GM21390 (cell line): ENCODE results near the gene PCBP3.
"Not testable (repeated sequence)": the region's sequence is repeated elsewhere in the genome, so short reads cannot be mapped to it uniquely, and the experiment has no call there.

Experiments
- ATAC-seq: cut with Tn5 transposase; IDR thresholded peaks from one replicate; pipeline ENCODE4 v1.9.1; 2021; ENCODE audit not compliant: unreplicated experiment

PCBP3 gene

DNA sequence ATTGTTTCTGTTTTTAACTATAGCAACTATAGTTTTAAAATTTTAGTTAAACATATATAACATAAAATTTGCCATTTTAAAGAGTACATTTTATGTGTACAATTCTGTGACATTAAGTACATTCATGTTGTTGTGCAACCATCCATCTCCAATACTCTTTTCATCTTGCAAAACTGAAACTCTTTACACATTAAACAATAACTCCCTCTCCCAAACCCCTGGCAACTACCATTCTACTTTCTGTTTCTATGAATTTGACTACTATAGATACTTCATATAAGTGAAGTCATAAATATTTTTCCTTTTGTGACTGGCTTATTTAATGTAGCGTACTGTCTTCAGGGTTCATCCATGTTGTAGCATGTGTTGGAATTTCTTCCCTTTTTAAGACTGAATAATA lies 25.9 kb downstream of the PCBP3 start:
- ATAC-seq = no peak

DNA sequence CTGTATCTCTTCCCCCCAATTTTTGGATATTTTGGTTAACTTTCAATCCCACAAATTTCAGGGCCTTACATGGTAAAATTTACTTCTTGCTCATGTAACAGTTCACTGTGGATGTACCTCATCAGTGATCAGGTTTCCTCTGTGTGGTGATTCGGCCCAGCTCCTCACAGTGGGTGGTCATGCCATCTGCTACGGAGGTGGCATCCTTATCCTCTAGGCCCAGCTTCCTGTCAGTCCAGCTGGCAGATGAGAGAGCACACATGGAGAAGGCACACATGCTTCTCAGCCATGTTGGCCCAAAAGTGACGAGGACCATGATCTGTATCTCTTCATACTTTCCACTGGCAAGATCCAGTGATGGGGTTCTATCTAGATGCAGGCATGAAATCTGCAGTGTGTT lies 27.2 kb downstream of the PCBP3 start:
- no peak for ATAC-seq

DNA sequence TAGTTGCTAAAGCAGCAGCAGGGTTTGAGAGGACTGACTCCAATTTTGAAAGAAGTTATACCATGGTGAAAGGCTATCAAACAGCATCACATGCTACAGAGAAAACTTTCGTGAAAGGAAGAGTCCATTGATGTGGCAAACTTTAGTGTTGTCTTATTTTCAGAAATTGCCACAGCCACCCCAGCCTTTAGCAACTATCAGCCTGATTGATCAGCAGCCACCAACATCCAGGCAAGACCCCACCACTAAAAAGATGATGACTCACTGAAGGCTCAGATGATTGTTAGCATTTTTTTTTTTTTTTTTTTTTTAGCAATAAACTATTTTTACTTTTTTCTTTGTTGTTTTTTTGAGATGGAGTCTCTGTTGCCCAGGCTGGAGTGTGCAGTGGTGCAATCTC lies 35.3 kb downstream of the PCBP3 start:
- not testable (repeated sequence) for ATAC-seq

- no peak for ATAC-seq
Measured at GRCh38 chr21:45680215-45680614, 36.7 kb downstream of the PCBP3 start.

GRCh38 chr21:45695086-45695485 lies 51.6 kb downstream of the PCBP3 start:
- ATAC-seq = no peak

DNA sequence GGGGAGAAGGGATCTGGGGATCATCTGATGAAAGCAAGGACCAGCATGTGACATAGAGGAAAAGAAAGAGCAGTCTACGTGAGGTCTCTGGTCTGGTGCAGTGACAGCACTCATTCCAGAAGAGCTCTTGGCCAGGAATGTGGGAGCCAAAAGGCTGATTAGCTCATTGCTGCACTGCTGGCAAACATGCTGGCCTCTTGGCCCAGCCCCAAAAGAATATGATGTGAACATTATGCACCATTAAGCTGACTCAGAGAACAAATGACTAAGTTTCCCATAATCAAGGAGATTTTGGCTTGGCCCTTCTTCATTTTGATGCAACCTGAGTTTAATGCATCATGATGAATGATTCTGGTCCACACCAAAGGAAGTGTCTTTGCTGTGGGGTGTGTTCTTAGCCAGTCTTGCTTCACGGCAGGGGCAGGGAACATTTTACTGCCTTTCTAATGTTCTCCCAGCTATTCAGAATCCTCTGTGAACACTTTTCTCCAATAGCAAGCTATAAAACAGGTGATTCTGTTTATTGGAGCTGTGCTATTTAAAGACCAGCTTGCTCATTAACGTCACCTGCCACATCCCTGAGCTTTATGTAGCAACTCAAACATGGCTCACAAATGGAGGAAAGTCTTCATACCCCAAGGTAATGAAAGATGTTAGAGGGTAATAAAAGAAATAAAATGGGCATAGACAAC lies 55.1 kb downstream of the PCBP3 start:
- ATAC-seq = no peak

- no peak for ATAC-seq
Measured at GRCh38 chr21:45699251-45699942, 55.9 kb downstream of the PCBP3 start.

GRCh38 chr21:45699966-45700365 lies 56.4 kb downstream of the PCBP3 start:
- no peak for ATAC-seq

DNA sequence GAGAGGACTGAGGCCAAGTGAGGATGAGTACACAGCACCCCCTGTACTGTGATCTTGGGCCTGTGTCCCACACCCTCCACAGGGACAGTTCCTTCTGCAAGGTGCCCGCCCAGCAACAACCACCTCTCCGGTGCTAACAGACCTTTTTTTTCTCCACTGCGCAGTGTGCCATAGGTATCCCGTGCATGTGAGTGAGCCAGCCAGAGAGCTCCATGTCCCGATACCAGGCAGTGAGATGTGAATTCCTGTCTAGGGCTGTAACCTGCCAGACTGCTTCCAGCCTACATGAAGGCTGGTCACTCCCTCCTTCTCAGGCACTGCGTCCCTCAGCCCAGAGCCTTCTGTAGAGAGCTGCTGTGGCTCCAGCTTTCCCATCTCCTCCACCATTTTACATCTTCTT lies 56.9 kb downstream of the PCBP3 start:
- ATAC-seq = no peak

DNA sequence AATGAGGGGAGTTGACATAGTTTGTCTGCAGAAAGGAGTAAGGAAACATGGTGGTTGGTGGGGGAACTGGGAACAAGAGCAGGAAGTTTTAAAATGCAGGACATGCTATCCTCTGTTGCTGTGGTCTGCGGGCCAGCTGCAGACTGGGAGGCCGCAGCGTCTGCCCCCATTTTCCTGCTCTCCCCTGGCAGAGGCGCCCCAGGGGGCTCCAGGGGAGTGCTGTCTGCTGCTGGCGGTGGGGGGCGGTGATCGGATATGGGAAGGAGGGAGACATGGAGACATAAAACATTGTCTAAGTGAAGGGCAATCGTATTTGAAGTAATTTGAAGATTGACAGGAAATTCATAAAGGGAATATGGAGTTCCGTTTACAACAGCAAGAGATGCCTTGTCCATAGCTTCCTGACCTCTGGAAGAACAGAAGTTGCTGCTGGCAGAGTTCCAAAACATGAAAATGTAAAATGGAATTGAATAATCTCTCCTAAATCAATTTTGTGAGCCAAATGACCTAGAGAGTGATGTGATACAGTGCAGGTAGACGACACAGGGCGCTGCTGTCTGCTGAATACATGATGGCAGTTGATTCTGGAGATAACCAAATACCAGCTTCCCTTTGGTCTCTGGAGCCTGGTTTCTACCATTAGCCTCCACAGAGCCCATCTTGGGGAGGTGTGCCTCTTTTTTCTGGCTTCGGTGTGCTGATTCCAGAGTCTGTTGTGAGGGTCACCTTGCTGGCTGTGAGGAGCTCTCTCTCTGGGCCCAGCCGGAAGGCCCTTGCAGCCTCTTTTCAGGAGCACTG lies 61.0 kb downstream of the PCBP3 start:
- no peak for ATAC-seq

GRCh38 chr21:45706299-45706698 lies 62.8 kb downstream of the PCBP3 start:
- ATAC-seq = no peak

GRCh38 chr21:45709173-45709572 lies 65.6 kb downstream of the PCBP3 start:
- ATAC-seq = no peak

- ATAC-seq = no peak
Measured at GRCh38 chr21:45709696-45710268, 66.3 kb downstream of the PCBP3 start.

DNA sequence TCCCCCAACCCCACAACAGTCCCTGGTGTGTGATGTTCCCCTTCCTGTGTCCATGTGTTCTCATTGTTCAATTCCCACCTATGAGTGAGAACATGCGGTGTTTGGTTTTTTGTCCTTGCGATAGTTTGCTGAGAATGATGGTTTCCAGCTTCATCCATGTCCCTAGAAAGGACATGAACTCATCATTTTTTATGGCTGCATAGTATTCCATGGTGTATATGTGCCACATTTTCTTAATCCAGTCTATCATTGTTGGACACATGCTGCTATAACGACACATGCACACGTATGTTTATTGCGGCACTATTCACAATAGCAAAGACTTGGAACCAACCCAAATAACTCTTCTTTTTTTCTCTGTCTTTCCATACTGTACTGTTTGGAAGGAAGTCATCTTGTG lies 66.8 kb downstream of the PCBP3 start:
- not testable (repeated sequence) for ATAC-seq

- no peak for ATAC-seq
Measured at GRCh38 chr21:45713613-45714012, 70.1 kb downstream of the PCBP3 start.

DNA sequence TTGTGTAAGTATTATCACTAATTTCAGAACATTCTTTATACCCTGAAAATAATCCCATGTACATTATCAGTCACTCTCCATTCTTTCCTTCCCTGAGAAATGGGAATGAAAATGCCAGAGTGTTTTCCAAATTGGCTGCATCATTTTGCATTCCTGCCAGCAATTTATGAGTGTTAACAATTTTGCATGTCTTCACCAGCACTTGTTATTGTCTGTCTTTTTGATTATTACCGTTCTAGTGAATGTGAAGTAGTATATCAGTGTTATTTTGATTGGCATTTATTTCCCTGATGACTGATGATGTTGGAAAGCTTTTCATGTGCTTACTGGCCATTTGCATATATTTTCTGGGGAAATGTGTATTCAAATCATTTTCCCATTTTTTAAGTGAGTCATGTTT lies 71.9 kb downstream of the PCBP3 start:
- no peak for ATAC-seq

DNA sequence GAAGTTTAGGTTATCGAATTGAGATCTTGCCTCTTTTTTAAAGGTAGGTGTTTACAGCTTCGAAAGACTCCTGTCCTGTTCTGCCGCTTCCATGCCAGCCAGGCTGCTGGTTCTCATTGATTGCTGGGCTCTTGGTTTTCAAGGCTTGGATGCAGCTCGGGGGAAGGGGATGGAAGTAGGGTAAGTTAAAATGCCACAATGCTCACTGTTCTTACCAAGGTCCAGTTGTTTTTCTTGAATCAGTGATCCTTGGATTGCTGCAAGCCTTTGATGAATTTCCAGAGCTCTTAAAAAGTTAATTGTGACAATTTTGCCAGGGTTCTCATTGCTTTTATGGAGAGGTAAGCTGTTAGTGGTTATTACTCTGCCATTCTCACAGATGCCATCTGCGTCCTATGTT lies 74.9 kb downstream of the PCBP3 start:
- ATAC-seq = no peak

GRCh38 chr21:45719177-45719802 lies 75.8 kb downstream of the PCBP3 start:
- ATAC-seq = no peak

DNA sequence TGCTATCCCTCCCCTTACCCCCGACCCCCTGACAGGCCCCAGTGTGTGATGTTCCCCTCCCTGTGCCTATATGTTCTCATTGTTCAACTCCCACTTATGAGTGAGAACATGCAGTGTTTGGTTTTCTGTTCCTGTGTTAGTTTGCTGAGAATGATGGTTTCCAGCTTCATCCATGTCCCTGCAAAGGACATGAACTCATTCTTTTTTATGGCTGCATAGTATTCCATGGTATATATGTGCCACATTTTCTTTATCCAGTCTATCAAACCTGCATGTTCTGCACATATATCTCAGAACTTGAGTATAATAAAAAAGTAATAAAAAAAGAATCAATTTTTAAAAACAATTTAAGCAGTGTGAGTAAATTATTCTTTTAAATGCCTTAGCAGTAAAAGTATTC lies 76.7 kb downstream of the PCBP3 start:
- ATAC-seq = not testable (repeated sequence)

DNA sequence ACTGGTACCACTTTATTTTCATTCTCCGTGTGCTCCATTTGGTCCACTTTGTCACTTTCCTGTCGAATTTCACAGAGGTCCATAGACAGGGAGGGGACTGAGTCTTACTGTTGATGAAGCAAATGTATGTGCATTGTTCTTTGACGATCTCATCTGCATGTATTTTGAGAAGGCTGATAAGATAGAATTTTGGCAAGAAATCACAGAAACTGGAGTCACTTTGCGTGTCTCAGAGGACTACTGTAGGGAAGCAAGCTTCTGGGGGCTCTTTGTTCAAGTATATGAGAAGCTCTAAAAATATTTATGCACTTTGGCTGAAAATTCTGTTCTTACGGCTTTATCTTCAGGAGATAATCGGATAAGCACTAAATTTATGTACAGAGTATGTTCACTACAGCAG lies 78.1 kb downstream of the PCBP3 start:
- no peak for ATAC-seq
